ENCODE results near the gene CRIM1. TPM values are rescaled to one million over a fixed set of nuclear protein-coding genes. Genes with fewer than 3 reads are reported as not detected.

The CRIM1 gene
- total and polyA plus RNA-seq, 4 donors = 2.2 to 22.1 (median 9.6) TPM

DNA sequence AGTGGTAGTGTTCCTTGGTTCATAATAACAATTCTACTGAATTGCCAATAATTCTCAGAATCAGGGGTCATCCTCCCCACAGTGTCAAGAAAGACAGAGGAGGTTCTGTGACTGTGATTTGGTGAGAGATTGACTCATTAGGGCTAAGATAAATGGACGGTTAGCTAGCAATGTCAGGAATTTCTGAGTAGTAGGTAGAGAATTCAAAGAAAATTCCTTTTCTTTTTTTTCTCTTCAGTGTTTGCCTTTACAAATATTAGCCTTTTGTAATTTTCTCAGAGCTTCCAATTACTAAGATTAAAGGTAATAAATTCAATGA lies 16.8 kb upstream of the CRIM1 start:
- no peaks in the 10 kb centered on the region for H3K36me3 ChIP-seq (ENCODE audit: control insufficient read depth in 4 of 4, insufficient read depth in 3 of 4, low read depth in 1 of 4, low read length in 3 of 4)
- no peaks in the 10 kb centered on the region for H3K27me3 ChIP-seq (ENCODE audit: control insufficient read depth in 4 of 4, insufficient read depth in 4 of 4, low read length in 3 of 4)
- H3K9me3 ChIP-seq (ENCODE audit: control insufficient read depth in 4 of 4, low read length in 3 of 4) = no peaks in the 10 kb centered on the region
- DNase-seq (ENCODE audit: low spot score) = no peak
- H3K4me1 ChIP-seq (ENCODE audit: control insufficient read depth in 4 of 4, insufficient read depth in 4 of 4, low read length in 3 of 4) = no peaks in the 10 kb centered on the region
- WGBS = 41% methylated on average over 1 of the region's 1 CpG
- TF ChIP-seq SP1 (IDR thresholded peaks at IDR 0.05) = no peak
- H3K9ac ChIP-seq (ENCODE audit: low read depth in 1 of 2, low read length in 2 of 2) = no peak overlapping the region
- H3K27ac ChIP-seq (ENCODE audit: low read depth in 1 of 2, low read length in 2 of 2) = no peak overlapping the region
- no peak overlapping the region for H3K4me3 ChIP-seq (ENCODE audit: low read depth in 1 of 3, low read length in 3 of 3)

DNA sequence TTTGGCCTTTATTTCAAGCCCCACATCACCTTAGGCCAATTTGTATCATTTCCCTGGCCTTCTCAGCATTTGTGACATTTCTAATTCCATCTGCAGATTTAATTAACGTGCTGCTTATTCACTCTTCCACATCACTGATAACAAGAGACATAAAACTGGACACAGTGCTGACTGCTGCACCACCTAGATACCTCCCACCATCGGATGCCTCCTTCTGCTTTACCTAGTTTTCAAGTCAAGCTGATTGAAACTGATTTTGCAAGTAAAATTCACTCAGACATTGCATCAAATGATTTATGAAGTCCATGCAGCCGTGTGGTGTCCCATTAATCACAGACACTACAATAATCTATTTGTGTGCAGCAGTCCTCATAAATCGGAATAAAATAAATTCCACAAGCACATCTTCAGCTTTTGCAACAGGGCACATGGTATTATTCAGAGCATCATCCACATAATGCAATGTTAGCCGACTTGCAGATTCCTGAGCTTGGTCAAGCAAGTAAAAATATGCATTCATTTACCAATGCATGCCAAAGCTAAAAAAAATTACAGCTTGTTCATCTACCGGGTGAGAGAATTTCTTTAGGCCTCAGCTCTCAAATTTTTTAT lies 15.9 kb upstream of the CRIM1 start:
- H3K36me3 ChIP-seq (ENCODE audit: control insufficient read depth in 4 of 4, insufficient read depth in 3 of 4, low read depth in 1 of 4, low read length in 3 of 4) = no peaks in the 10 kb centered on the region
- TF ChIP-seq, protein P1, sequence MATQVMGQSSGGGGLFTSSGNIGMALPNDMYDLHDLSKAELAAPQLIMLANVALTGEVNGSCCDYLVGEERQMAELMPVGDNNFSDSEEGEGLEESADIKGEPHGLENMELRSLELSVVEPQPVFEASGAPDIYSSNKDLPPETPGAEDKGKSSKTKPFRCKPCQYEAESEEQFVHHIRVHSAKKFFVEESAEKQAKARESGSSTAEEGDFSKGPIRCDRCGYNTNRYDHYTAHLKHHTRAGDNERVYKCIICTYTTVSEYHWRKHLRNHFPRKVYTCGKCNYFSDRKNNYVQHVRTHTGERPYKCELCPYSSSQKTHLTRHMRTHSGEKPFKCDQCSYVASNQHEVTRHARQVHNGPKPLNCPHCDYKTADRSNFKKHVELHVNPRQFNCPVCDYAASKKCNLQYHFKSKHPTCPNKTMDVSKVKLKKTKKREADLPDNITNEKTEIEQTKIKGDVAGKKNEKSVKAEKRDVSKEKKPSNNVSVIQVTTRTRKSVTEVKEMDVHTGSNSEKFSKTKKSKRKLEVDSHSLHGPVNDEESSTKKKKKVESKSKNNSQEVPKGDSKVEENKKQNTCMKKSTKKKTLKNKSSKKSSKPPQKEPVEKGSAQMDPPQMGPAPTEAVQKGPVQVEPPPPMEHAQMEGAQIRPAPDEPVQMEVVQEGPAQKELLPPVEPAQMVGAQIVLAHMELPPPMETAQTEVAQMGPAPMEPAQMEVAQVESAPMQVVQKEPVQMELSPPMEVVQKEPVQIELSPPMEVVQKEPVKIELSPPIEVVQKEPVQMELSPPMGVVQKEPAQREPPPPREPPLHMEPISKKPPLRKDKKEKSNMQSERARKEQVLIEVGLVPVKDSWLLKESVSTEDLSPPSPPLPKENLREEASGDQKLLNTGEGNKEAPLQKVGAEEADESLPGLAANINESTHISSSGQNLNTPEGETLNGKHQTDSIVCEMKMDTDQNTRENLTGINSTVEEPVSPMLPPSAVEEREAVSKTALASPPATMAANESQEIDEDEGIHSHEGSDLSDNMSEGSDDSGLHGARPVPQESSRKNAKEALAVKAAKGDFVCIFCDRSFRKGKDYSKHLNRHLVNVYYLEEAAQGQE (IDR thresholded peaks at IDR 0.05) = no peak
- TF ChIP-seq GABPA (IDR thresholded peaks at IDR 0.05 in 1 of 2, conservative IDR thresholded peaks at IDR 0.05 in 1 of 2) (no peak), JUND (IDR thresholded peaks at IDR 0.05) (no peak), HNF4A (conservative IDR thresholded peaks at IDR 0.05) (no peak), HNF4G (IDR thresholded peaks at IDR 0.05) (no peak), EGR1 (IDR thresholded peaks at IDR 0.05; ENCODE audit: low read depth in 2 of 2) (no peak), FOXA1 (IDR thresholded peaks at IDR 0.05) (no peak), YY1 (IDR thresholded peaks at IDR 0.05) (no peak), RXRA (IDR thresholded peaks at IDR 0.05) (no peak), RAD21 (IDR thresholded peaks at IDR 0.05) (no peak), FOXA2 (IDR thresholded peaks at IDR 0.05) (no peak)
- TF ChIP-seq, protein P2, sequence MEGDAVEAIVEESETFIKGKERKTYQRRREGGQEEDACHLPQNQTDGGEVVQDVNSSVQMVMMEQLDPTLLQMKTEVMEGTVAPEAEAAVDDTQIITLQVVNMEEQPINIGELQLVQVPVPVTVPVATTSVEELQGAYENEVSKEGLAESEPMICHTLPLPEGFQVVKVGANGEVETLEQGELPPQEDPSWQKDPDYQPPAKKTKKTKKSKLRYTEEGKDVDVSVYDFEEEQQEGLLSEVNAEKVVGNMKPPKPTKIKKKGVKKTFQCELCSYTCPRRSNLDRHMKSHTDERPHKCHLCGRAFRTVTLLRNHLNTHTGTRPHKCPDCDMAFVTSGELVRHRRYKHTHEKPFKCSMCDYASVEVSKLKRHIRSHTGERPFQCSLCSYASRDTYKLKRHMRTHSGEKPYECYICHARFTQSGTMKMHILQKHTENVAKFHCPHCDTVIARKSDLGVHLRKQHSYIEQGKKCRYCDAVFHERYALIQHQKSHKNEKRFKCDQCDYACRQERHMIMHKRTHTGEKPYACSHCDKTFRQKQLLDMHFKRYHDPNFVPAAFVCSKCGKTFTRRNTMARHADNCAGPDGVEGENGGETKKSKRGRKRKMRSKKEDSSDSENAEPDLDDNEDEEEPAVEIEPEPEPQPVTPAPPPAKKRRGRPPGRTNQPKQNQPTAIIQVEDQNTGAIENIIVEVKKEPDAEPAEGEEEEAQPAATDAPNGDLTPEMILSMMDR (IDR thresholded peaks at IDR 0.05; ENCODE audit: low read depth, low read length, missing input control) = no peak
- TF ChIP-seq, protein P3, sequence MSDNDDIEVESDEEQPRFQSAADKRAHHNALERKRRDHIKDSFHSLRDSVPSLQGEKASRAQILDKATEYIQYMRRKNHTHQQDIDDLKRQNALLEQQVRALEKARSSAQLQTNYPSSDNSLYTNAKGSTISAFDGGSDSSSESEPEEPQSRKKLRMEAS (IDR thresholded peaks at IDR 0.05) = no peak
- TF ChIP-seq, protein P4, sequence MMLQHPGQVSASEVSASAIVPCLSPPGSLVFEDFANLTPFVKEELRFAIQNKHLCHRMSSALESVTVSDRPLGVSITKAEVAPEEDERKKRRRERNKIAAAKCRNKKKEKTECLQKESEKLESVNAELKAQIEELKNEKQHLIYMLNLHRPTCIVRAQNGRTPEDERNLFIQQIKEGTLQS (IDR thresholded peaks at IDR 0.05) = no peak
- DNase-seq (ENCODE audit: low spot score) = no peak
- no peaks in the 10 kb centered on the region for H3K4me1 ChIP-seq (ENCODE audit: control insufficient read depth in 4 of 4, insufficient read depth in 4 of 4, low read length in 3 of 4)
- H3K27me3 ChIP-seq (ENCODE audit: control insufficient read depth in 4 of 4, insufficient read depth in 4 of 4, low read length in 3 of 4) = no peaks in the 10 kb centered on the region
- no peak overlapping the region for H3K27ac ChIP-seq (ENCODE audit: low read depth in 1 of 2, low read length in 2 of 2)
- no peak overlapping the region for H3K4me3 ChIP-seq (ENCODE audit: low read depth in 1 of 3, low read length in 3 of 3)
- WGBS = 79% methylated on average over 6 of the region's 6 CpGs
- H3K9me3 ChIP-seq (ENCODE audit: control insufficient read depth in 4 of 4, low read length in 3 of 4) = no peaks in the 10 kb centered on the region
- H3K9ac ChIP-seq (ENCODE audit: low read depth in 1 of 2, low read length in 2 of 2) = no peak overlapping the region
